GM23338 (cell line): ENCODE results near the gene USP48. TPM values are rescaled to one million over a fixed set of nuclear protein-coding genes. Genes with fewer than 3 reads are reported as not detected.
"Not testable (repeated sequence)": the region's sequence is repeated elsewhere in the genome, so short reads cannot be mapped to it uniquely, and the experiment has no call there.

Experiments
- ATAC-seq: fragments of 200-7000 bp; cut with Tn5 transposase; 3 replicates; pipeline ENCODE4 v1.9.1; 2020
- DNase-seq: peaks from one replicate; pipeline ENCODE4 v3.0.0-alpha.2; 2015; ENCODE audit warnings: low spot score
- H2AFZ ChIP-seq: fragments of 200-600 bp; sonication (generic); 2 replicates; pipeline ENCODE4 v1.8.0; 2016; ENCODE audit warnings: antibody characterized with exemption, mild to moderate bottlenecking, moderate library complexity
- H3F3A ChIP-seq: fragments of 200-600 bp; sonication (generic); replicated peaks from 2 replicates; pipeline ENCODE4 v1.8.0; 2017; ENCODE audit warnings: antibody characterized with exemption, mixed run types, low read depth
- H3K27ac ChIP-seq: fragments of 200-600 bp; sonication (generic); 2 replicates; pipeline ENCODE4 v1.6.1; 2016; ENCODE audit warnings: low read depth
- H3K27me3 ChIP-seq: fragments of 200-600 bp; sonication (generic); 2 replicates; pipeline ENCODE4 v1.8.0; 2016; ENCODE audit warnings: mild to moderate bottlenecking, mixed run types, moderate library complexity; ENCODE audit not compliant: insufficient read depth
- H3K36me3 ChIP-seq: fragments of 200-600 bp; sonication (generic); 2 replicates; pipeline ENCODE4 v1.8.0; 2016; ENCODE audit warnings: mild to moderate bottlenecking; ENCODE audit not compliant: insufficient read depth
- H3K4me1 ChIP-seq: fragments of 200-600 bp; sonication (generic); 2 replicates; pipeline ENCODE4 v1.8.0; 2016; ENCODE audit warnings: mild to moderate bottlenecking, moderate library complexity; ENCODE audit not compliant: insufficient read depth
- H3K4me2 ChIP-seq: fragments of 200-600 bp; sonication (generic); 2 replicates; pipeline ENCODE4 v1.7.1; 2017; ENCODE audit warnings: mixed run types
- H3K4me3 ChIP-seq: fragments of 200-600 bp; sonication (generic); 2 replicates; pipeline ENCODE4 v1.6.1; 2016; ENCODE audit warnings: mixed run types
- H3K79me2 ChIP-seq: fragments of 200-600 bp; sonication (generic); replicated peaks from 2 replicates; pipeline ENCODE4 v1.8.0; 2017; ENCODE audit warnings: mild to moderate bottlenecking; ENCODE audit not compliant: insufficient read depth
- H3K9me2 ChIP-seq: fragments of 200-600 bp; sonication (generic); 2 replicates; pipeline ENCODE4 v1.8.0; 2017; ENCODE audit not compliant: insufficient read depth
- H4K20me1 ChIP-seq: fragments of 200-600 bp; sonication (generic); replicated peaks from 2 replicates; pipeline ENCODE4 v1.8.0; 2017; ENCODE audit warnings: mild to moderate bottlenecking; ENCODE audit not compliant: insufficient read depth
- H3K27ac Mint-ChIP-seq: 2 replicates; pipeline ENCODE4 v1.8.0; 2020; ENCODE audit warnings: inconsistent platforms, mild to moderate bottlenecking, moderate library complexity, mixed read lengths
- H3K27me3 Mint-ChIP-seq: 3 replicates; pipeline ENCODE4 v1.8.0; 2022; ENCODE audit warnings: low read depth, mild to moderate bottlenecking, moderate library complexity, mixed read lengths, inconsistent platforms; ENCODE audit not compliant: insufficient read depth, poor library complexity
- H3K36me3 Mint-ChIP-seq: 3 replicates; pipeline ENCODE4 v1.8.0; 2021; ENCODE audit warnings: low read depth, mild to moderate bottlenecking, inconsistent platforms, moderate library complexity, mixed read lengths
- H3K4me1 Mint-ChIP-seq: 3 replicates; pipeline ENCODE4 v1.8.0; 2020; ENCODE audit warnings: mild to moderate bottlenecking, inconsistent platforms, mixed read lengths
- H3K4me3 Mint-ChIP-seq: 3 replicates; pipeline ENCODE4 v1.8.0; 2021; ENCODE audit warnings: moderate library complexity, mild to moderate bottlenecking, inconsistent platforms, mixed read lengths
- H3K9me3 Mint-ChIP-seq: 3 replicates; pipeline ENCODE4 v1.8.0; 2020; ENCODE audit warnings: moderate library complexity, mild to moderate bottlenecking, inconsistent platforms, mixed read lengths
- CREB1 ChIP-seq: fragments of 250-450 bp; sonication (Bioruptor Pico); IDR thresholded peaks from 2 replicates; pipeline ENCODE4 v1.5.0; 2020; ENCODE audit warnings: low read depth, mild to moderate bottlenecking, moderate library complexity
- JUNB ChIP-seq: IDR thresholded peaks from one replicate; pipeline ENCODE4 v1.6.1; 2016; ENCODE audit warnings: antibody characterized with exemption; ENCODE audit not compliant: unreplicated experiment
- POLR2AphosphoS5 ChIP-seq: IDR thresholded peaks from 2 replicates; pipeline ENCODE4 v1.6.1; 2016; ENCODE audit warnings: antibody characterized with exemption, low read depth
- REST ChIP-seq: IDR thresholded peaks from one replicate; pipeline ENCODE4 v1.6.1; 2018; ENCODE audit warnings: antibody characterized with exemption; ENCODE audit not compliant: unreplicated experiment
- polyA plus RNA-seq: library from polyadenylated mRNA; unstranded; fragments of >200 nt; fragmentation: Nextera tagmentation; extraction: Ambion mirVana; gene quantifications from 2 replicates; pipeline ENCODE4 v1.2.1, GENCODE V29; 2016
- total RNA-seq: library from RNA; depleted of rRNA; stranded (reverse); fragments of >200 nt; shearing (Covaris generic); gene quantifications from 2 replicates; pipeline ENCODE4 v1.2.3, GENCODE V29; 2014
- TF ChIP-seq, protein P1 (sequence below), 2 experiments: fragments of 200-600 bp in 1 of 2; sonication (generic) in 1 of 2; conservative IDR thresholded peaks; 2 replicates each; pipeline versions ENCODE4 v1.5.1 to v1.6.1; 2016 to 2017; ENCODE audit warnings: antibody characterized with exemption in 2 of 2, low read depth in 2 of 2, mild to moderate bottlenecking in 2 of 2, moderate library complexity in 1 of 2
- TF ChIP-seq, protein P2 (sequence below): fragments of 250-450 bp; sonication (Bioruptor Pico); IDR thresholded peaks from 2 replicates; pipeline ENCODE4 v1.5.0; 2020; ENCODE audit warnings: mild to moderate bottlenecking, moderate library complexity

The USP48 gene
- total and polyA plus RNA-seq, 2 experiments from 2014 or later: 85.9 to 151 TPM

DNA sequence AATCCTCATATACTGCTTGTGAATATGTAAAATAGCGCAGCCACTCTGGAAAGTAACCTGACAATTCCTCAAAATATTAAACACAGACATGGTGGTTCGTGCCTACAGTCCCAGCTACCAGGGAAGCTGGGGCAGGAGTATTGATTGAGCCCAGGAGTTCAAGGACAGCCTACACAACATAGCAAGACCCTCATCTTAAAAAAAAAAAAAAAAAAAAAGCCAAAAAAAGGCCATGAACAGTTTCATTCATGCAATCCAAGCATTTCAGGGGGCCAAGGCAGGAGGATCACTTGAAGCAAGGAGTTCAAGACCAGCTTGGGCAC, 4.6 kb downstream of the USP48 start:
- H3K79me2 ChIP-seq: peaks cover 92% of the 10 kb centered on the region
- TF ChIP-seq, protein P1, sequence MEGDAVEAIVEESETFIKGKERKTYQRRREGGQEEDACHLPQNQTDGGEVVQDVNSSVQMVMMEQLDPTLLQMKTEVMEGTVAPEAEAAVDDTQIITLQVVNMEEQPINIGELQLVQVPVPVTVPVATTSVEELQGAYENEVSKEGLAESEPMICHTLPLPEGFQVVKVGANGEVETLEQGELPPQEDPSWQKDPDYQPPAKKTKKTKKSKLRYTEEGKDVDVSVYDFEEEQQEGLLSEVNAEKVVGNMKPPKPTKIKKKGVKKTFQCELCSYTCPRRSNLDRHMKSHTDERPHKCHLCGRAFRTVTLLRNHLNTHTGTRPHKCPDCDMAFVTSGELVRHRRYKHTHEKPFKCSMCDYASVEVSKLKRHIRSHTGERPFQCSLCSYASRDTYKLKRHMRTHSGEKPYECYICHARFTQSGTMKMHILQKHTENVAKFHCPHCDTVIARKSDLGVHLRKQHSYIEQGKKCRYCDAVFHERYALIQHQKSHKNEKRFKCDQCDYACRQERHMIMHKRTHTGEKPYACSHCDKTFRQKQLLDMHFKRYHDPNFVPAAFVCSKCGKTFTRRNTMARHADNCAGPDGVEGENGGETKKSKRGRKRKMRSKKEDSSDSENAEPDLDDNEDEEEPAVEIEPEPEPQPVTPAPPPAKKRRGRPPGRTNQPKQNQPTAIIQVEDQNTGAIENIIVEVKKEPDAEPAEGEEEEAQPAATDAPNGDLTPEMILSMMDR (conservative IDR thresholded peaks at IDR 0.05; ENCODE audit: low read depth in 2 of 2): no peak
- TF ChIP-seq CREB1 (CRISPR knock-in tag) (no peak), JUNB (no peak), POLR2AphosphoS5 (no peak), REST (no peak)
- TF ChIP-seq, protein P2, sequence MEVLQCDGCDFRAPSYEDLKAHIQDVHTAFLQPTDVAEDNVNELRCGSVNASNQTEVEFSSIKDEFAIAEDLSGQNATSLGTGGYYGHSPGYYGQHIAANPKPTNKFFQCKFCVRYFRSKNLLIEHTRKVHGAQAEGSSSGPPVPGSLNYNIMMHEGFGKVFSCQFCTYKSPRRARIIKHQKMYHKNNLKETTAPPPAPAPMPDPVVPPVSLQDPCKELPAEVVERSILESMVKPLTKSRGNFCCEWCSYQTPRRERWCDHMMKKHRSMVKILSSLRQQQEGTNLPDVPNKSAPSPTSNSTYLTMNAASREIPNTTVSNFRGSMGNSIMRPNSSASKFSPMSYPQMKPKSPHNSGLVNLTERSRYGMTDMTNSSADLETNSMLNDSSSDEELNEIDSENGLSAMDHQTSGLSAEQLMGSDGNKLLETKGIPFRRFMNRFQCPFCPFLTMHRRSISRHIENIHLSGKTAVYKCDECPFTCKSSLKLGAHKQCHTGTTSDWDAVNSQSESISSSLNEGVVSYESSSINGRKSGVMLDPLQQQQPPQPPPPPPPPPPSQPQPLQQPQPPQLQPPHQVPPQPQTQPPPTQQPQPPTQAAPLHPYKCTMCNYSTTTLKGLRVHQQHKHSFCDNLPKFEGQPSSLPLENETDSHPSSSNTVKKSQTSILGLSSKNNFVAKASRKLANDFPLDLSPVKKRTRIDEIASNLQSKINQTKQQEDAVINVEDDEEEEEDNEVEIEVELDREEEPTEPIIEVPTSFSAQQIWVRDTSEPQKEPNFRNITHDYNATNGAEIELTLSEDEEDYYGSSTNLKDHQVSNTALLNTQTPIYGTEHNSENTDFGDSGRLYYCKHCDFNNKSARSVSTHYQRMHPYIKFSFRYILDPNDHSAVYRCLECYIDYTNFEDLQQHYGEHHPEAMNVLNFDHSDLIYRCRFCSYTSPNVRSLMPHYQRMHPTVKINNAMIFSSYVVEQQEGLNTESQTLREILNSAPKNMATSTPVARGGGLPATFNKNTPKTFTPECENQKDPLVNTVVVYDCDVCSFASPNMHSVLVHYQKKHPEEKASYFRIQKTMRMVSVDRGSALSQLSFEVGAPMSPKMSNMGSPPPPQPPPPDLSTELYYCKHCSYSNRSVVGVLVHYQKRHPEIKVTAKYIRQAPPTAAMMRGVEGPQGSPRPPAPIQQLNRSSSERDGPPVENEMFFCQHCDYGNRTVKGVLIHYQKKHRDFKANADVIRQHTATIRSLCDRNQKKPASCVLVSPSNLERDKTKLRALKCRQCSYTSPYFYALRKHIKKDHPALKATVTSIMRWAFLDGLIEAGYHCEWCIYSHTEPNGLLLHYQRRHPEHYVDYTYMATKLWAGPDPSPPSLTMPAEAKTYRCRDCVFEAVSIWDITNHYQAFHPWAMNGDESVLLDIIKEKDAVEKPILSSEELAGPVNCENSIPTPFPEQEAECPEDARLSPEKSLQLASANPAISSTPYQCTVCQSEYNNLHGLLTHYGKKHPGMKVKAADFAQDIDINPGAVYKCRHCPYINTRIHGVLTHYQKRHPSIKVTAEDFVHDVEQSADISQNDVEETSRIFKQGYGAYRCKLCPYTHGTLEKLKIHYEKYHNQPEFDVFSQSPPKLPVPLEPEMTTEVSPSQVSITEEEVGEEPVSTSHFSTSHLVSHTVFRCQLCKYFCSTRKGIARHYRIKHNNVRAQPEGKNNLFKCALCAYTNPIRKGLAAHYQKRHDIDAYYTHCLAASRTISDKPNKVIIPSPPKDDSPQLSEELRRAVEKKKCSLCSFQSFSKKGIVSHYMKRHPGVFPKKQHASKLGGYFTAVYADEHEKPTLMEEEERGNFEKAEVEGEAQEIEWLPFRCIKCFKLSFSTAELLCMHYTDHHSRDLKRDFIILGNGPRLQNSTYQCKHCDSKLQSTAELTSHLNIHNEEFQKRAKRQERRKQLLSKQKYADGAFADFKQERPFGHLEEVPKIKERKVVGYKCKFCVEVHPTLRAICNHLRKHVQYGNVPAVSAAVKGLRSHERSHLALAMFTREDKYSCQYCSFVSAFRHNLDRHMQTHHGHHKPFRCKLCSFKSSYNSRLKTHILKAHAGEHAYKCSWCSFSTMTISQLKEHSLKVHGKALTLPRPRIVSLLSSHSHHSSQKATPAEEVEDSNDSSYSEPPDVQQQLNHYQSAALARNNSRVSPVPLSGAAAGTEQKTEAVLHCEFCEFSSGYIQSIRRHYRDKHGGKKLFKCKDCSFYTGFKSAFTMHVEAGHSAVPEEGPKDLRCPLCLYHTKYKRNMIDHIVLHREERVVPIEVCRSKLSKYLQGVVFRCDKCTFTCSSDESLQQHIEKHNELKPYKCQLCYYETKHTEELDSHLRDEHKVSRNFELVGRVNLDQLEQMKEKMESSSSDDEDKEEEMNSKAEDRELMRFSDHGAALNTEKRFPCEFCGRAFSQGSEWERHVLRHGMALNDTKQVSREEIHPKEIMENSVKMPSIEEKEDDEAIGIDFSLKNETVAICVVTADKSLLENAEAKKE: no peak
- no peak overlapping the region for H3K4me3 ChIP-seq
- no peaks in the 10 kb centered on the region for H3K9me2 ChIP-seq
- H3F3A ChIP-seq: no peaks in the 10 kb centered on the region
- no peak overlapping the region for H3K4me3 Mint-ChIP-seq
- H3K4me1 Mint-ChIP-seq: peaks cover 10% of the 10 kb centered on the region; the same call in 1 of the 3 replicates
- DNase-seq (no peak), ATAC-seq (no peak)
- H3K36me3 ChIP-seq: no peaks in the 10 kb centered on the region
- peaks cover 10% of the 10 kb centered on the region; the same call in 2 of the 3 replicates for H3K36me3 Mint-ChIP-seq
- H3K9me3 Mint-ChIP-seq: peaks cover 8% of the 10 kb centered on the region; the same call in 2 of the 3 replicates
- H3K27me3 ChIP-seq: no peaks in the 10 kb centered on the region
- peaks cover 63% of the 10 kb centered on the region for H4K20me1 ChIP-seq
- no peak overlapping the region for H2AFZ ChIP-seq
- peaks cover 9% of the 10 kb centered on the region for H3K27me3 Mint-ChIP-seq
- H3K27ac ChIP-seq: no peak overlapping the region
- no peaks in the 10 kb centered on the region; the same call in none of the 2 replicates for H3K4me1 ChIP-seq
- H3K27ac Mint-ChIP-seq: no peak overlapping the region
- no peak overlapping the region for H3K4me2 ChIP-seq

- not testable (repeated sequence) for H3K4me2 ChIP-seq, H3K4me3 ChIP-seq, H3K27ac ChIP-seq, DNase-seq, H2AFZ ChIP-seq, H3K36me3 ChIP-seq, H3K9me3 Mint-ChIP-seq, H3K36me3 Mint-ChIP-seq, ATAC-seq, H3K4me1 ChIP-seq, H3K9me2 ChIP-seq, H3K27me3 ChIP-seq, H3K4me3 Mint-ChIP-seq, H3K27ac Mint-ChIP-seq, H3F3A ChIP-seq, H3K27me3 Mint-ChIP-seq
- Histone ChIP-seq H3K79me2 (peaks cover 100% of the 10 kb centered on the region), H4K20me1 (peaks cover 71% of the 10 kb centered on the region)
- peaks cover 10% of the 10 kb centered on the region; the same call in 1 of the 3 replicates for H3K4me1 Mint-ChIP-seq
Observed at GRCh38 chr1:21776925-21777324, 6.0 kb downstream of the USP48 start.
